CD4-positive, alpha-beta memory T cell (primary cell): ENCODE results near the gene FLRT2. TPM values are rescaled to one million over a fixed set of nuclear protein-coding genes. Genes with fewer than 3 reads are reported as not detected.

ENCODE experiments used
- CTCF ChIA-PET: fragments of 350-600 bp; sonication (Branson Sonifier 250); formaldehyde crosslinking; loops from one replicate; lab custom pipeline; 2021; ENCODE audit warnings: inconsistent platforms; ENCODE audit not compliant: partially characterized antibody; lab: Charles Lee
- POLR2A ChIA-PET: fragments of 350-600 bp; sonication (Branson Sonifier 250); formaldehyde crosslinking; loops from one replicate; lab custom pipeline; 2021; ENCODE audit not compliant: partially characterized antibody; lab: Charles Lee
- DNase-seq, 5 donors: peaks; one replicate each; pipeline versions ENCODE4 v3.0.0 to v3.0.0-alpha.2; 2020 to 2022; ENCODE audit warnings: mixed read lengths in 1 of 5
- H3K27ac ChIP-seq: one replicate; pipeline ENCODE4 v1.7.0; 2013; ENCODE audit warnings: low read depth, low read length
- H3K27me3 ChIP-seq: 2 replicates; pipeline ENCODE4 v1.7.0; 2013; ENCODE audit warnings: mild to moderate bottlenecking, low read length, moderate library complexity; ENCODE audit not compliant: insufficient read depth
- H3K36me3 ChIP-seq: 2 replicates; pipeline ENCODE4 v1.7.0; 2013; ENCODE audit warnings: mild to moderate bottlenecking, low read length, moderate library complexity; ENCODE audit not compliant: insufficient read depth
- H3K4me1 ChIP-seq: 2 replicates; pipeline ENCODE4 v1.7.0; 2013; ENCODE audit warnings: mild to moderate bottlenecking, low read length, moderate library complexity; ENCODE audit not compliant: insufficient read depth
- H3K4me3 ChIP-seq, 2 donors: one replicate each; pipeline ENCODE4 v1.7.0; 2013; ENCODE audit warnings: low read length in 2 of 2, mild to moderate bottlenecking in 1 of 2
- H3K9me3 ChIP-seq, 2 donors: one replicate each; pipeline ENCODE4 v1.7.0; 2013; ENCODE audit warnings: low read length in 2 of 2, control low read depth in 1 of 2; ENCODE audit not compliant: control insufficient read depth in 1 of 2
- H3K27ac Mint-ChIP-seq, 7 donors: one replicate each; pipeline ENCODE4 v1.8.0; 2020 to 2021; ENCODE audit warnings: mixed read lengths in 7 of 7, mild to moderate bottlenecking in 6 of 7, inconsistent platforms in 3 of 7, moderate library complexity in 3 of 7
- H3K27me3 Mint-ChIP-seq, 2 donors: one replicate each; pipeline ENCODE4 v1.8.0; 2020 to 2021; ENCODE audit warnings: mixed read lengths in 2 of 2
- H3K36me3 Mint-ChIP-seq, 2 donors: one replicate each; pipeline ENCODE4 v1.8.0; 2020 to 2021; ENCODE audit warnings: mixed read lengths in 2 of 2, inconsistent platforms in 1 of 2, mild to moderate bottlenecking in 1 of 2
- H3K4me1 Mint-ChIP-seq, 4 donors: one replicate each; pipeline ENCODE4 v1.8.0; 2020 to 2021; ENCODE audit warnings: mixed read lengths in 4 of 4, mild to moderate bottlenecking in 1 of 4
- H3K4me3 Mint-ChIP-seq, 8 donors: one replicate each; pipeline ENCODE4 v1.8.0; 2020 to 2021; ENCODE audit warnings: mixed read lengths in 8 of 8, mild to moderate bottlenecking in 7 of 8, moderate library complexity in 6 of 8, inconsistent platforms in 3 of 8
- H3K9me3 Mint-ChIP-seq, 8 donors: one replicate each; pipeline ENCODE4 v1.8.0; 2020 to 2021; ENCODE audit warnings: mixed read lengths in 8 of 8, mild to moderate bottlenecking in 5 of 8, inconsistent platforms in 3 of 8, moderate library complexity in 1 of 8
- intact Hi-C: fragments of 100-400 bp; cut with micrococcal nuclease; formaldehyde crosslinking; loops from one replicate; pipeline ENCODE4 v1.15.1; 2023
- polyA plus RNA-seq, 2 donors: library from polyadenylated mRNA; unstranded; fragments of 300-500 nt; fragmentation: Illumina TruSeq; gene quantifications; one replicate each; pipeline ENCODE4 v1.2.3, GENCODE V29; 2021
- total RNA-seq, 2 experiments: library from RNA; stranded (reverse); gene quantifications; one replicate each; pipeline ENCODE4 v1.2.3, GENCODE V29; 2021

FLRT2 gene
- total and polyA plus RNA-seq, 4 experiments from 2014 or later = 0.03 TPM; not detected in 3

GRCh38 chr14:85508863-85509262, 21.1 kb upstream of the FLRT2 start:
- no peaks in the 10 kb centered on the region for H3K4me1 Mint-ChIP-seq
- H3K4me1 ChIP-seq = no peaks in the 10 kb centered on the region
- H3K27me3 Mint-ChIP-seq = no peaks in the 10 kb centered on the region
- no peaks in the 10 kb centered on the region for H3K27me3 ChIP-seq
- CTCF ChIA-PET = no interaction called here
- DNase-seq = no peak
- no peaks in the 10 kb centered on the region for H3K36me3 Mint-ChIP-seq
- H3K36me3 ChIP-seq = no peaks in the 10 kb centered on the region
- intact Hi-C loops = no loop called here
- no peak overlapping the region for H3K4me3 Mint-ChIP-seq
- H3K27ac ChIP-seq = no peak overlapping the region
- H3K9me3 Mint-ChIP-seq = peaks cover 0 to 8% (median 4%) of the 10 kb centered on the region in 8 donors
- H3K9me3 ChIP-seq = no peaks in the 10 kb centered on the region
- no peak overlapping the region for H3K27ac Mint-ChIP-seq
- POLR2A ChIA-PET = no interaction called here
- no peak overlapping the region for H3K4me3 ChIP-seq

GRCh38 chr14:85512451-85512850, 17.5 kb upstream of the FLRT2 start:
- Histone ChIP-seq H3K9me3 (no peaks in the 10 kb centered on the region), H3K27me3 (no peaks in the 10 kb centered on the region), H3K4me1 (no peaks in the 10 kb centered on the region), H3K27ac (no peak overlapping the region), H3K4me3 (no peak overlapping the region), H3K36me3 (no peaks in the 10 kb centered on the region)
- peaks cover 0 to 10% (median 4%) of the 10 kb centered on the region in 8 donors for H3K9me3 Mint-ChIP-seq
- intact Hi-C loops = no loop called here
- CTCF ChIA-PET = no interaction called here
- DNase-seq = no peak
- no peaks in the 10 kb centered on the region for H3K4me1 Mint-ChIP-seq
- no peaks in the 10 kb centered on the region for H3K27me3 Mint-ChIP-seq
- H3K4me3 Mint-ChIP-seq = no peak overlapping the region
- H3K36me3 Mint-ChIP-seq = no peaks in the 10 kb centered on the region
- H3K27ac Mint-ChIP-seq = no peak overlapping the region
- POLR2A ChIA-PET = no interaction called here

GRCh38 chr14:85514487-85514886, 15.5 kb upstream of the FLRT2 start:
- Histone ChIP-seq H3K27me3 (no peaks in the 10 kb centered on the region), H3K9me3 (no peaks in the 10 kb centered on the region), H3K27ac (no peak overlapping the region), H3K4me3 (no peak overlapping the region), H3K4me1 (no peaks in the 10 kb centered on the region), H3K36me3 (no peaks in the 10 kb centered on the region)
- no peak for DNase-seq
- POLR2A ChIA-PET = no interaction called here
- Mint-ChIP-seq H3K27ac (no peak overlapping the region), H3K27me3 (no peaks in the 10 kb centered on the region), H3K4me1 (no peaks in the 10 kb centered on the region), H3K4me3 (no peak overlapping the region), H3K36me3 (no peaks in the 10 kb centered on the region), H3K9me3 (peaks cover 0 to 8% (median 2%) of the 10 kb centered on the region in 8 donors)
- intact Hi-C loops = no loop called here
- CTCF ChIA-PET = no interaction called here

- H3K36me3 ChIP-seq = no peaks in the 10 kb centered on the region
- H3K27me3 ChIP-seq = no peaks in the 10 kb centered on the region
- no peak for DNase-seq
- no peak overlapping the region for H3K27ac ChIP-seq
- CTCF ChIA-PET = interaction anchor here (1.0 kb wide), 1 partner anchor 11 kb away, joined by 3 read pairs; no protein-coding TSS in a partner anchor
- Mint-ChIP-seq H3K9me3 (peaks cover 0 to 6% (median under 1%) of the 10 kb centered on the region in 8 donors), H3K27me3 (no peaks in the 10 kb centered on the region), H3K27ac (no peak overlapping the region), H3K36me3 (no peaks in the 10 kb centered on the region), H3K4me3 (no peak overlapping the region), H3K4me1 (no peaks in the 10 kb centered on the region)
- H3K4me1 ChIP-seq = no peaks in the 10 kb centered on the region
- POLR2A ChIA-PET = no interaction called here
- H3K9me3 ChIP-seq = no peaks in the 10 kb centered on the region
- intact Hi-C loops = no loop called here
- no peak overlapping the region for H3K4me3 ChIP-seq
Measured at GRCh38 chr14:85516239-85517113, 13.5 kb upstream of the FLRT2 start.

- Histone ChIP-seq H3K9me3 (no peaks in the 10 kb centered on the region), H3K4me3 (no peak overlapping the region), H3K27ac (no peak overlapping the region), H3K27me3 (no peaks in the 10 kb centered on the region), H3K36me3 (no peaks in the 10 kb centered on the region), H3K4me1 (no peaks in the 10 kb centered on the region)
- DNase-seq = no peak
- intact Hi-C loops = no loop called here
- POLR2A ChIA-PET = no interaction called here
- H3K4me3 Mint-ChIP-seq = no peak overlapping the region
- H3K27ac Mint-ChIP-seq = no peak overlapping the region
- H3K4me1 Mint-ChIP-seq = no peaks in the 10 kb centered on the region
- H3K27me3 Mint-ChIP-seq = no peaks in the 10 kb centered on the region
- CTCF ChIA-PET = no interaction called here
- peaks cover 0 to 3% (median under 1%) of the 10 kb centered on the region in 8 donors for H3K9me3 Mint-ChIP-seq
- H3K36me3 Mint-ChIP-seq = no peaks in the 10 kb centered on the region
Measured at GRCh38 chr14:85517114-85517688, 12.7 kb upstream of the FLRT2 start.

GRCh38 chr14:85519661-85520305, 10.2 kb upstream of the FLRT2 start:
- intact Hi-C loops = no loop called here
- H3K36me3 Mint-ChIP-seq = no peaks in the 10 kb centered on the region
- no peaks in the 10 kb centered on the region for H3K27me3 ChIP-seq

GRCh38 chr14:85520581-85520980, 9.4 kb upstream of the FLRT2 start:
- no peaks in the 10 kb centered on the region for H3K36me3 Mint-ChIP-seq
- ChIA-PET POLR2A (no interaction called here), CTCF (no interaction called here)
- intact Hi-C loops = no loop called here
- no peak for DNase-seq
- Histone ChIP-seq H3K27me3 (no peaks in the 10 kb centered on the region), H3K4me1 (no peaks in the 10 kb centered on the region), H3K4me3 (no peak overlapping the region), H3K36me3 (no peaks in the 10 kb centered on the region), H3K27ac (no peak overlapping the region), H3K9me3 (no peaks in the 10 kb centered on the region)
- H3K9me3 Mint-ChIP-seq = peaks cover 0 to 3% (median 0%) of the 10 kb centered on the region in 8 donors
- no peak overlapping the region for H3K4me3 Mint-ChIP-seq
- no peaks in the 10 kb centered on the region for H3K27me3 Mint-ChIP-seq
- H3K4me1 Mint-ChIP-seq = no peaks in the 10 kb centered on the region
- H3K27ac Mint-ChIP-seq = no peak overlapping the region

More at GRCh38 chr14:85519661-85520305, 10.2 kb upstream of the FLRT2 start:
- Mint-ChIP-seq H3K27me3 (no peaks in the 10 kb centered on the region), H3K27ac (no peak overlapping the region), H3K4me1 (no peaks in the 10 kb centered on the region), H3K4me3 (no peak overlapping the region), H3K9me3 (peaks cover 0 to 3% (median 0%) of the 10 kb centered on the region in 8 donors)
- no peak for DNase-seq
- Histone ChIP-seq H3K4me3 (no peak overlapping the region), H3K27ac (no peak overlapping the region), H3K36me3 (no peaks in the 10 kb centered on the region), H3K4me1 (no peaks in the 10 kb centered on the region), H3K9me3 (no peaks in the 10 kb centered on the region)
- ChIA-PET CTCF (no interaction called here), POLR2A (no interaction called here)
